ENCODE measurements around the gene GNB1.
"Not testable (repeated sequence)": the region's sequence is repeated elsewhere in the genome, so short reads cannot be mapped to it uniquely, and the experiment has no call there.

GNB1 gene

DNA sequence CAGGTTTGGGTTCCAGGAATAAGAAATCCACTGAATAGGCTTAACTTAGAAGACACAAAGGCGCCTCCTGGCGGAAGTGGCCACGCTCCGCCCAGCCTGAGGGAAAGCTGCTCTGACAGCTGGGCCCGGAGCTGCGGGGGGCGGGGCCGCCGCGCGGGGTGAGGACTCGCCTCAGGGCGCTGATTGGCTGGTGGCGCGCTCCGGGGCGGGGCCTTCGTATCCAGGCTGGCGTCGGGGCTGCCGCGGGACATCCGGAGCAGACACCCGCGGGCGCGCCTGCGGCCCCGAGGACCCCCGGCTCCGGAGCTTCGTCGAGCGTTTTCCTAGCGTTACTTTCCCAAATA, 144.3 kb downstream of the GNB1 start:
- DNase-seq (ENCODE audit: low read depth in 2 of 2) = not testable (repeated sequence)

DNA sequence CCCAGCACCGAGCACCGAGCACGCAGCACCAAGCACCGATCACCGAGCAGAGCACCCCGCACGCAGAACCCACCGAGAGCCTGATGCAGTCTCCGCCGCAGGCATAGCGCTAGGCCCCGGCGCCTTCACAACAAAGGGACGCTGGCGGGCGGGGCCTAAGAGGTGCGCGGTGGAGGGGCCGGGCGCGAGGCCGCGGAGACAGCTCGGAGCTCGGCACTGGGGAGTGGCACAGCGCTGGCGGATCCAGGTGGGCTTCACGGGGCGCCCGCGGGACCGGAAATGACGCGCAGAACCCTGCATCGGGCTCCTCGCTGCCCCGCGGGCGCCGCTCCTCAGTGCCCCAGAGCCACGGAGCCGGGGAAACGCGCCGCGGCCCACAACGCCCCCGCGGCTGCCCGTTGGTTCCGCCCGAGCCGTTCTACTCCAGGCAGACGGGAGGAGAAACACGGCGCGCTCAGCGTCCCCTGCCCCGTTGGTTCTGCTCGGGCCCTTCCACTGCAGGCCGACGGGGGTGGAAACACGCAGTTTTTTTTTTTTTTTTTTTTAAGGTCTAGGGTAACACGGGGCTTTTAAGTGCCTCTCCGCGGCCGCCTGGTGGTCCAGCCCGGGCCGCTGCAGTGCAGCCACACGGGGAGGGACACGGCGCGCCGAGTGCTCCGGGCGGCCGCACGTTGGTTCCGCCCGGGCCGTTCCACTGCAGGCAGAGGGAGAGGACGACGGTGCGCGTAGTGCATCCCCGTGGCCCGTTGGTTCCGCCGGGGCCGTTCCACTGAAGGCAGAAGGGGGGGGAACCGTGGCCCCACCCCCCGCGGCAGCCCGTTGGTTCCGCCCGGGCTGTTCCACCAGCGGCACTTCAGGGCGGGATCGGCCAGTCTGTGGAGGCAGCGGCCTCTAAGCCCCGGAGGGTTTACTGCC, 145.0 kb downstream of the GNB1 start:
- DNase-seq (ENCODE audit: low read depth in 2 of 2) = peak; percentile 61 to 62

DNA sequence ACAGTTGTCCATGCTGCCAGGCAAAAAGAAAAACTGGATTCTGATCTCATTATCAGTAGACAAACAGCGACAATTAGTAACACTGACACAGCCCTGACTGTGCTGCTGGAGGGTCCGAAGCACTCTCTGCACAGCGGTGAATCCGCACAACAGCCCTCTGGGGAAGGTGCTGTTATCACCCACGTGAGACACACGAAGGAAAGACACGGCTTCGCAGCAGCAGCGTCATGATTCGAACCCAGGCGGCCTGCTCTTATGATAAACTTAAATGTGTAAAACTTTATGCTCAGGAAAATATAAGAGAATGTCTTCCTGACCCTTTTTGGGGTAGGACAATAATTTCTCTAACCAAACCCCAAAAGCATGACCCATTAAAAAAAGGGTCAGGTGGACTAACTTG, 148.4 kb downstream of the GNB1 start:
- not testable (repeated sequence) for DNase-seq (ENCODE audit: low read depth in 2 of 2)

DNA sequence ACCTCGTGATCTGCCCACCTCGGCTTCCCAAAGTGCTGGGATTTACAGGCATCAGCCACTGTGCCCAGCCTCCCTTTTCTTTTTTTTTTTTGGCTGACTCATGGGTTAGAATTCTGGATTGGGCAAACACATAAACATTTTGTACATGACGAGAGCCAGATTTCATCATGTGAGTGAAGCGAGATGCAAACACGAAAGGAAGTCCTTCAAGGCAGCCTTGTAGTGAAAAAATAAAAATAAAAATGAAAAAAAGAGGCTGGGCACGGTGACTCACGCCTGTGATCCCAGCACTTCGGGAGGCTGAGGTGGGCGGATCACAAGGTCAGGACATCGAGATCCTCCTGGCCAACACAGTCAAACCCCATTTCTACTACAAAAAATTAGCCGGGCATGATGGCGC, 149.9 kb downstream of the GNB1 start:
- peak; percentile 49 to 51 for DNase-seq (ENCODE audit: low read depth in 2 of 2)

DNA sequence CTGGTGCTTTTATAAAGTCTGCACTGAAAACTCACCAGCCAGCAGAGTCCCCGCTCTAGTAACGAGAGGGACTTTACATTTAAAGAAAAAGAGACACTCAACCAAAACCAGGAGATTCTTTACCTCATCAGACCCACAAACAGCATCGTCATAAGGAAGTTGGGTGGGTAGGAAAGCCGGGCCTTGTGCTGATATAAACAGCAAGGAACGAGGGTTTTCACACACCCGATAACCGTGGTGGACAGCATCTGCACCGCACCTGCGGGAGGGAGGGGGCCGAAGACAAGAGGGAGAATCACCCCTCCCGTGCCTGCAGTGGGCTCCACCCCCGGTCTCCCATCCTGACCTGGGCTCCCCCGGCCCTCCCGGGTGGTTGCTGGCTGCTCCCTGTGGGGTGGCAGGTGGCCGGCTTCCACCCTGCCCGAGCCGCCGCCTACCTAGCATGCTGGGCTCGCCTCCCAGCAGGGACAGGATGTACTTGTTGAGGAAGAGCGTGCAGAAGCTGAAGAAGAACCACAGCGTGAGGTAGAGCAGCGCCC, 152.0 kb downstream of the GNB1 start:
- DNase-seq (ENCODE audit: low read depth in 2 of 2) = not testable (repeated sequence)

DNA sequence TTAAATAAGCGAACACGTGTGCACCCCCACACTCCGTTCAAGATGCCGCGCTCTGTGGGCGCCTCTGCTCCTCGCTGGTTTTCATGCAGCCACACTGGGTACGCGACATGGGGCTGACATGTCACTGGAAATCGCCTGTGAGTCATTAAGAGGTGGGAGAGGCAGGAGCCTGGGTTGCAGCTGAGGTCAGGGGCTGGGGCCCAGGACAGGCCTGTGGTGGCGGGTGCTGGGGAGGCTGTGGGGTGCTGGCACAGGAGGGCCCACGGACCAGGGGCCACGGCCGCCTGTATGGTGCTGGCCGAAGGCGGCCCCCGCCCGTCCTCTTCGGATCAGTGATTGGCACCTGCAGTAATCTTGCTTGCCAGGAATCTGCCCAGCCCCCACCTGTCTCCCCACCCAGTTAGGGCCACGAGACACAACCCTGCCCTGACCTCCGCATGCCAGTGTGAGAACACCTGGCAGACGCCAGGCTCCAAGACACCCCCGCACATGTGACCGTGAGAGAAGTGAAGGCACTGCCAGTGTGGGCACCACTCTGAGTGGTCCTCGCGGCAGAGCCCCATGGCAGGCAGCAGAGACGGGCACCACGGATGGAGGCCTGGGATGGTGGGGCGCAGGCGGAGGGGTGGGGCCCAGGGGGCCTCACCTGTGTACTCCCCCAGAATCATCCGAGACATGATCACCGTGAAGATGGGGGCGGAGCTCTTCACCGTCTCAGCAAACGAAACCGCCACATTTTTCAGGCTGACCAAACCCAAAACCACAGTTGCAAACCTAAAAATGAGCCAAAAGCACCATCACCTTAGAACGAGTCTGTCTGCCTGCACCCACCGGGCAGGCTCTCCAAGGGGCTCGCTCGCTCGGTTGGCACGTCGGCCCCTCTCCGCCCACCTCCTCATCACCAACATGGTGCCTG, 153.0 kb downstream of the GNB1 start:
- DNase-seq (ENCODE audit: low read depth in 2 of 2) = not testable (repeated sequence)
